Coronary artery (tissue), 2 donors: ENCODE data around the gene SERAC1.
"Not testable (repeated sequence)": the region's sequence is repeated elsewhere in the genome, so short reads cannot be mapped to it uniquely, and the experiment has no call there.

Experiments
- DNase-seq: peaks from one replicate; pipeline ENCODE4 v3.0.0-alpha.2; 2017; ENCODE audit warnings: low spot score
- H3K27ac ChIP-seq, 2 donors: fragments of 200-600 bp; sonication (generic); one replicate each; pipeline ENCODE4 v1.5.1; 2016 to 2019
- H3K4me3 ChIP-seq: fragments of 200-600 bp; sonication (generic); 2 replicates; pipeline ENCODE4 v1.5.1; 2016; ENCODE audit warnings: mild to moderate bottlenecking, moderate library complexity
- CTCF ChIP-seq: fragments of 200-600 bp; sonication (generic); IDR thresholded peaks from one replicate; pipeline ENCODE4 v1.5.1; 2019; ENCODE audit warnings: antibody characterized with exemption

SERAC1 gene

GRCh38 chr6:158185729-158186456, 17.8 kb upstream of the SERAC1 start:
- no peak for DNase-seq
- Histone ChIP-seq H3K4me3 (no peak overlapping the region), H3K27ac (no peak overlapping the region)
- TF ChIP-seq CTCF: no peak

DNA sequence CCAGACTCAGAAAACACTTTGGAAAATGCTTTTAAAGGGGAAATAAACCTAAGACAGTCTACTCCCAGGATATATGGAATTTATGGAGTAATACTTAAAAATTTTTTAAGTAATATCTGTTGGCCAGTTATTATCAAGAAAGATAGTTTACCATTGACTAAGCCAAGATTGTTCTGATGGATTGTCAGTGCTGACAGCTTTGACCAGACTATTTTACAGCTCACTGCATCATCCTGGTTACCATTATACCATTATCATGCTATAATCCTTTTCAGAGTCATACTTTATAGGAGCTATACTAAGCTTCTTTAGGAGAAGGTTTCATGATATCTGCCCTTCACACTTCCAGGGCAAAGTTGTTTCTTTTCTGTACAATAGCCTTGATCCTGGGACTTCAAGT, 16.5 kb upstream of the SERAC1 start:
- Histone ChIP-seq H3K4me3 (no peak overlapping the region), H3K27ac (no peak overlapping the region)
- TF ChIP-seq CTCF: no peak
- DNase-seq: no peak

- DNase-seq, H3K4me3 ChIP-seq, H3K27ac ChIP-seq: not testable (repeated sequence)
These were observed 15.3 kb upstream of the SERAC1 start for GRCh38 chr6:158183174-158183972.

GRCh38 chr6:158177712-158178111, 9.7 kb upstream of the SERAC1 start:
- H3K4me3 ChIP-seq, H3K27ac ChIP-seq, DNase-seq: not testable (repeated sequence)

GRCh38 chr6:158175111-158175510, 7.0 kb upstream of the SERAC1 start:
- peak overlapping the region in 1 of 2 donors; percentile 46 for H3K27ac ChIP-seq
- no peak for TF ChIP-seq CTCF
- no peak overlapping the region for H3K4me3 ChIP-seq
- no peak for DNase-seq

DNA sequence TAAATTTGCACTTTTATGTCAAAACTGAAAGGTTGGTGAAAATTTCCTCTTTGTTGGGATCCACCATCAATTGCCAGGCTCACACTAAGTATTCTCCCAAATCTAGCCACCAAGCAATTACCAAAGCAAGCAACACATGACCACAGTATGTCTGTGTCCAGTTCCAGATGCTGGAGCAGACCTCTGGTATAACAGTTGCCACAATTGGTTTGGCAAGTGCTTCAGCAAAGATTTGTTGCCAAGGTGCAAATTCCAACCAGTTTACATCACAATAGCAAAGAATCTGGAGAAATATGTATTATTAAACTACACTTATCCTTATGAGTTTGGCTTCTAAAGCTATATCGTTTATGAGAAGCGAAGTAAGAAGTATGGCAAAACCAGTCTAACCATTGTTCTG, 6.5 kb upstream of the SERAC1 start:
- no peak overlapping the region for H3K4me3 ChIP-seq
- TF ChIP-seq CTCF: no peak
- peak overlapping the region; percentile 20 to 46 for H3K27ac ChIP-seq
- no peak for DNase-seq

- DNase-seq: no peak
- TF ChIP-seq CTCF: no peak
- no peak overlapping the region for H3K4me3 ChIP-seq
- H3K27ac ChIP-seq: peak overlapping the region; percentile 20 to 46
These were observed 6.0 kb upstream of the SERAC1 start for GRCh38 chr6:158174024-158174423.

DNA sequence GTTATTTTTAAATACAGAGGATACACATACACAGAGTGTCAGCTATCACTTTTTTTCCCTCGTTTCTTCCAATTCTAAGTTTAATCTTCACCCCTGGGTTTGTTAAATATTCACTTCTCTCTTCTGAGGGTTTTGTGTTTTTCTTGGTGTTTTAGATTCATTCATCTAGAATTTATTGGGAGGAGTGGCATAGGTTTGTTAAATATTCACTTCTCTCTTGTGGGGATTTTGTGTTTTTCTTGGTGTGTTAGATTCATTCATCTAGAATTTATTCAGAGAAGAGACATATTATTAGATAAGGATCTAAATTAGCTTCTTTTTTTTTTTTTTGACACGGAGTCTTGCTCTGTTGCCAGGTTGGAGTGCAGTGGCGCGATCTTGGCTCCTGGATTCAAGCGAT, 3.9 kb upstream of the SERAC1 start:
- no peak for TF ChIP-seq CTCF
- no peak overlapping the region for H3K4me3 ChIP-seq
- no peak for DNase-seq
- peak overlapping the region; percentile 27 to 84 for H3K27ac ChIP-seq
